ENCODE data around the gene MPZL1. TPM values are rescaled to one million over a fixed set of nuclear protein-coding genes. Genes with fewer than 3 reads are reported as not detected.
"Not testable (repeated sequence)": the region's sequence is repeated elsewhere in the genome, so short reads cannot be mapped to it uniquely, and the experiment has no call there.

MPZL1 gene
- total RNA-seq, 1 donor from 2014 or later: 40.9 TPM

DNA sequence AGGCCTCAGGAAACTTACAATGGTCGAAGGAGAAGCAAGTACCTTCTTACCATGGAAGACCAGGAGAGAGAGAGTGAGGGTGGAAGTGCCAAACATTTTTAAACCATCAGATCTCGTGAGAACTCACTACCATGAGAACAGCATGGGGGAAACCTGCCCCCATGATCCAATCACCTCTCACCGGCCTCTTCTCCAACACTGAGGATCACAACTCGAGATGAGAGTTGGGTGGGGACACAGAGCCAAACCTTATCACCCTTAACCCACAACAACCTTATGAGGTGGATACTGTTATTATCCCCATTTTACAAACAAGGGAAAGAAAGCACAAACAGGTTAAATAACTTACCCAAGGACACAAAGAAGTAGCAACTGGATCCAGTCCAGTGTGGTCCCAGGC, 80.5 kb downstream of the MPZL1 start:
- intact Hi-C loops (cut with micrococcal nuclease): loop anchor here (2.0 to 10.0 kb wide), 3 partner anchors 17 to 603 kb away; partner anchors contain the start of gene CREG1
- no peaks in the 10 kb centered on the region for H3K27me3 Mint-ChIP-seq (ENCODE audit: insufficient read depth)

DNA sequence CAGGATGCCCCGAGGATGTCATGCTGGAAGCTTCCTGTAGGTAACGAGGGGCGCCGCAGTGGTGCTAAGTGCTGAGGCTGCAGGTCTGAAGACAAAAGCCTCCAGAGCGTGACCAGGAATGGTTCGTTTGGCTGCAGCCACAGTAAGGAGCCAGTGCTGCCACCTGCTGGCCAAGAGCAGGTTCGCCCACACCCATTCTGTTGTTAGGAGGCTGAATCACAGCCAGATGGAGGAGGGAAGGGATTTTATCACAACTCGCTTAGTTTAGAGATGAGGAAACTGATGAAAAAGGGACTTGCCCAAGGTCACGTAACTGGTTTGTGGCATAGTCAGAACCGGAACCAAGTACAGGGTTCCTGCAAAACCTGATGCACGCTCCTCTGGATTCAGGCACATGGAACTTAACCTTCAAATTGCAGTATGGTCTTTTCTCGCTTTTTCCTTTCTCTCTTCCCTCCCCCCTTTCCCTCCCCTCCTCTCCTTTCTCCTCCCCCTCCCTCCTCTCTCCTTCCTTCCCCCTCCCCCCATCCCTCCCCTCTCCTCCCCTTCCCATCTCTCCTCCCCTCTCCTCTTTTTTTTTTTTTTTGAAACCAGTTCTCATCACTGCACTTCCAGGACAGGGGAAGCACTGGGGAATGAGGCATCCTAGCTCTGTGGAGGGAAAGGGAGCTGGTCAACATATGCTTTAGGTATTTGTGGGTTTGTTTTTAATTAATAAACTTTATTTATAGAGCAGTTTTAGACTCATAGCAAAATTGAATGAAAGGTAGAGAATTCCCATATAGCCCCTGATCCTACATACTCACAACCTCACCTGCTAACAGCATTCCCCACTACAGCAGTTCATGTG, 81.8 kb downstream of the MPZL1 start:
- intact Hi-C loops (cut with micrococcal nuclease): loop anchor here (1.0 to 10.0 kb wide), 11 partner anchors 19 to 601 kb away; partner anchors contain the start of genes CREG1, DCAF6, MPZL1 and RCSD1
- Mint-ChIP-seq H3K36me3 (ENCODE audit: low read depth) (peaks cover 4% of the 10 kb centered on the region), H3K4me3 (peak overlapping the region; percentile 58), H3K9me3 (no peaks in the 10 kb centered on the region), H3K4me1 (ENCODE audit: low read depth) (peaks cover 41% of the 10 kb centered on the region), H3K27ac (peak overlapping the region; percentile 87), H3K27me3 (ENCODE audit: insufficient read depth) (no peaks in the 10 kb centered on the region)
- peak; percentile 84 for DNase-seq (ENCODE audit: low spot score)

More for the DNA sequence above, 80.5 kb downstream of the MPZL1 start:
- no peak for DNase-seq (ENCODE audit: low spot score)
- Mint-ChIP-seq H3K27ac (no peak overlapping the region), H3K36me3 (ENCODE audit: low read depth) (peaks cover 4% of the 10 kb centered on the region), H3K9me3 (no peaks in the 10 kb centered on the region), H3K4me3 (no peak overlapping the region), H3K4me1 (ENCODE audit: low read depth) (peaks cover 39% of the 10 kb centered on the region)

DNA sequence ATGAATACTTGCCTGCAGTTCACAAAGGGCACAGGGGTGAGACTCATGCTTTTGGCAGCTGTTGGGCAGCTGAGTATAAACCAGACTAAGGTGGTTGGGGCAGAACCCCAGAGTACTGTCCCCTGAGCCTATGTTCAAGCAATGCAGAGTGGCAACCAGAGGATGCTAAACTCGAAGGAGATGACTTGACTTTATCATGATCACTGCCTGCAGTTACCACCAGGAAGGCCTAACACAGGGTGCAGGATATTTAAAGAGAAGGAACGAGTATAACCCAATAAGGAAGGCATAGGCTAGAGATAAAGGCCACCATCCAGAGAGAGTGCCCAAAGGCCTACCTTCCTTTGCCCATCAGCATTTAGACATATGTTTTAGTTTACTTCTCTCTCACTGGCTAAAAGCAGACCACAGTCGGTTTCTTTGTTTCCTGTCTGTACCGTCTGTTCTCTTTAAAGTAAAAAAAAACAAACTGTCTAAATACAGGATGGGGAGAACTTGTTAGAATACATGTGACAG, 83.3 kb downstream of the MPZL1 start:
- peak overlapping the region; percentile 77 for H3K27ac Mint-ChIP-seq
- H3K9me3 Mint-ChIP-seq: no peaks in the 10 kb centered on the region
- DNase-seq (ENCODE audit: low spot score): no peak
- no peaks in the 10 kb centered on the region for H3K27me3 Mint-ChIP-seq (ENCODE audit: insufficient read depth)
- no peak overlapping the region for H3K4me3 Mint-ChIP-seq
- intact Hi-C loops (cut with micrococcal nuclease): loop anchor here (10.0 kb wide), 1 partner anchor 600 kb away; no protein-coding TSS in a partner anchor
- peaks cover 41% of the 10 kb centered on the region for H3K4me1 Mint-ChIP-seq (ENCODE audit: low read depth)
- H3K36me3 Mint-ChIP-seq (ENCODE audit: low read depth): peaks cover 4% of the 10 kb centered on the region

DNA sequence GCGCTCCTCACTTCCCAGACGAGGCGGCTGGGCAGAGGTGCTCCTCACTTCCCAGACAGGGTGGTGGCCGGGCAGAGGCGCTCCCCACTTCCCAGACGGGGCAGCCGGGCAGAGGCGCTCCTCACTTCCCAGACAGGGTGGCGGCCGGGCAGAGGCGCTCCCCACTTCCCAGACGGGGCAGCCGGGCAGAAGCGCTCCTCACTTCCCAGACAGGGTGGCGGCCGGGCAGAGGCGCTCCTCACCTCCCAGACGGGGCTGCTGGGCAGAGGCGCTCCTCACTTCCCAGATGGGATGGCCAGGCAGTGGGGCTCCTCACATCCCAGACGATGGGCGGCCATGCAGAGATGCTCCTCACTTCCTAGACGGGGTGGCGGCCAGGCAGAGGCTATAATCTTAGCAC, 84.5 kb downstream of the MPZL1 start:
- not testable (repeated sequence) for H3K27me3 Mint-ChIP-seq (ENCODE audit: insufficient read depth)

DNA sequence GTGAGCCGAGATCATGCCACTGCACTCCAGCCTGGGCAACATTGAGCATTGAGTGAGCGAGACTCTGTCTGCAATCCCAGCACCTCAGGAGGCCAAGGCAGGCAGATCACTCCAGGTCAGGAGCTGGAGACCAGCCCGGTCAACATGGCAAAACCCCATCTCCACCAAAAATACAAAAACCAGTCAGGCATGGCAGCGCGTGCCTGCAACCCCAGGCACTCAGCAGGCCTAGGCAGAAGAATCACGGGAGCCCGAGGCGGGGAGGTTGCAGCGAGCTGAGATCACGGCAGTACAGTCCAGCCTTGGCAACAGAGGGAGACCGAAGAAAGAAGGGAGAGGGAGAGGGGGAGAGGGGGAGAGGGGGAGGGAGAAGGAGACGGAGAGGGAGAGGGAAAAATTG, 84.9 kb downstream of the MPZL1 start:
- H3K27ac Mint-ChIP-seq; H3K36me3 Mint-ChIP-seq (ENCODE audit: low read depth); DNase-seq (ENCODE audit: low spot score); H3K4me3 Mint-ChIP-seq; H3K27me3 Mint-ChIP-seq (ENCODE audit: insufficient read depth); H3K9me3 Mint-ChIP-seq: not testable (repeated sequence)
- intact Hi-C loops (cut with micrococcal nuclease): loop anchor here (10.0 kb wide), 1 partner anchor 598 kb away; no protein-coding TSS in a partner anchor
- H3K4me1 Mint-ChIP-seq (ENCODE audit: low read depth): peaks cover 41% of the 10 kb centered on the region

More for the DNA sequence above, 84.5 kb downstream of the MPZL1 start:
- intact Hi-C loops (cut with micrococcal nuclease): loop anchor here (10.0 kb wide), 1 partner anchor 599 kb away; no protein-coding TSS in a partner anchor
- not testable (repeated sequence) for DNase-seq (ENCODE audit: low spot score); H3K9me3 Mint-ChIP-seq; H3K4me3 Mint-ChIP-seq; H3K27ac Mint-ChIP-seq; H3K36me3 Mint-ChIP-seq (ENCODE audit: low read depth)
- peaks cover 41% of the 10 kb centered on the region for H3K4me1 Mint-ChIP-seq (ENCODE audit: low read depth)

DNA sequence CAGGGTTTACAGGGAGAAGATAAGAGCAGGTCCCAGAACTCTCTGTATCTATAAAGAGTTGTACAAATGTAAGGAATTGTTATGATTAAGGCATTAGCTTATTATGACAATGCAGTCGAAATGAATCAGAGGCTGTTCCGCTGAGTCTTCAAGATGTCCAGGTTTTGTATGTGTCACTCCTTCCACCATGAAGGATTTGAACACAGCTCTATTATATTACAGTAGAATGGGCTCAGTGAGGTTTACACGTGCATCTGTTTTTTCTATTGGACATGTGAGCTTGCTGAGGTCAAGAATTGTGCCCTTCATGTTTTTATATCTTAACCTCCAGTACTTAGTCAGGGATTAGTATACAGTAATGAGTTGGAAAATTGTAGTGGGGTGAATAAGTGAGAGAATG, 86.3 kb downstream of the MPZL1 start:
- Mint-ChIP-seq H3K4me1 (ENCODE audit: low read depth) (peaks cover 33% of the 10 kb centered on the region), H3K9me3 (peaks cover 9% of the 10 kb centered on the region), H3K4me3 (no peak overlapping the region), H3K36me3 (ENCODE audit: low read depth) (peaks cover 4% of the 10 kb centered on the region), H3K27ac (no peak overlapping the region), H3K27me3 (ENCODE audit: insufficient read depth) (peaks cover 4% of the 10 kb centered on the region)
- no peak for DNase-seq (ENCODE audit: low spot score)
- intact Hi-C loops (cut with micrococcal nuclease): loop anchor here (10.0 kb wide), 1 partner anchor 597 kb away; no protein-coding TSS in a partner anchor

DNA sequence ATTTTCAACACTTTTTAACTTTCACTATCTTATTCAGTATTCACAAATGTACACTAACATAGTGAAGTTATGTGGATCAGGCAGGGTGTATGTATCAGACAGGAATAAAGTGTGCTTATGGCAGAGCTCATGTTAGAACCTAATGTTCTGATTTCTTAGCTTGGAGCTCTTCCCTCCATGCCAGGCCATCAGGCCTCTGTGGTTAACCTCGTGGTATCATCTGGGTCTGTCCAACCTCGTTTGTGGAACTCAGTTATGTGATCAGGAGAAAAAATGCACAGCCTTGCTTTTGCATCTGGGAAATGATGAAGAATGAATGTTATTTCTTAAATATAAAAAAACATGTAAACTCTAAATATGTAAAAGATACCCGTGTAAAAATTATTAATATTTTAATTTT, 86.9 kb downstream of the MPZL1 start:
- Mint-ChIP-seq H3K36me3 (ENCODE audit: low read depth) (peaks cover 2% of the 10 kb centered on the region), H3K27me3 (ENCODE audit: insufficient read depth) (peaks cover 6% of the 10 kb centered on the region), H3K4me1 (ENCODE audit: low read depth) (peaks cover 28% of the 10 kb centered on the region), H3K9me3 (peaks cover 10% of the 10 kb centered on the region), H3K4me3 (no peak overlapping the region), H3K27ac (no peak overlapping the region)
- DNase-seq (ENCODE audit: low spot score): no peak
- intact Hi-C loops (cut with micrococcal nuclease): loop anchor here (10.0 kb wide), 1 partner anchor 596 kb away; no protein-coding TSS in a partner anchor

DNA sequence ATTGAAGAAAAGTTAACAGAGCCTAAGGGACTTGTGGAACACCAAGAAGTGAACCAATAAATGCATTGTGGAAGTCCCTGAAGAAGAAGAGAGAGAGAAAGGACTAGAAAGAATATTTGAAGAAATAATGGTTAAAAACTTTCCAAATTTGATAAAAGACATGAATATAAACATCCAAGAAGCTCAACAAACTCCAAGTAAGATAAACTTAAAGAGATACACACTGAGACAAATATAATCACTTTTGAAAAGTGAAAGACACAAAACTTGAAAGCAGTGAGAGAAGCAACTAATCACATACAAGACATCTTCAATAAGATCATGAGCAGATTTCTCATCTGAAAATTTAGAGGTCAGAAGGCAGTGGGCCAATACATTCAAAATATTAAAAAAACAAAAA, 91.2 kb downstream of the MPZL1 start:
- Mint-ChIP-seq H3K36me3 (ENCODE audit: low read depth) (peaks cover 6% of the 10 kb centered on the region), H3K4me3 (no peak overlapping the region), H3K27ac (no peak overlapping the region), H3K9me3 (peaks cover 20% of the 10 kb centered on the region), H3K27me3 (ENCODE audit: insufficient read depth) (peaks cover 9% of the 10 kb centered on the region), H3K4me1 (ENCODE audit: low read depth) (peaks cover 6% of the 10 kb centered on the region)
- no peak for DNase-seq (ENCODE audit: low spot score)
- intact Hi-C loops (cut with micrococcal nuclease): no loop called here

DNA sequence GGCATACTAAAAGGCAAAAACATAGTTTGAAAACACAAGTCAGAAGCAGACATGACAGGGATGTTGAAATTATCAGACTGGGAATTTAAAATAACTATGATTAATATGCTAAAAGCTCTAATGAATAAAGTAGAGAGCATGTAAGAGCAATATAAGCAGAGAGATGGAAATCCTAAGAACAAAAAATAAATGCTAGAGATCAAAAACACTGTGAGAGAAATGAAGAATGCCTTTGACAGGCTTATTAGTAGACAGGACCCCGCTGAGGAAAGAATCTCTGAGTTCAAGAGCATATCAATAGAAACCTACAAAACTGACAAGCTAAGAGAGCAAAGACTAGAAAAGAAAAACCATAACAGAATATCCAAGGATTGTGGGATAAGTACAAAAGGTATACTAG, 93.9 kb downstream of the MPZL1 start:
- H3K27me3 Mint-ChIP-seq (ENCODE audit: insufficient read depth): peaks cover 12% of the 10 kb centered on the region
- H3K36me3 Mint-ChIP-seq (ENCODE audit: low read depth): peaks cover 9% of the 10 kb centered on the region
- H3K27ac Mint-ChIP-seq: no peak overlapping the region
- peaks cover 20% of the 10 kb centered on the region for H3K9me3 Mint-ChIP-seq
- intact Hi-C loops (cut with micrococcal nuclease): no loop called here
- no peak overlapping the region for H3K4me3 Mint-ChIP-seq
- H3K4me1 Mint-ChIP-seq (ENCODE audit: low read depth): peaks cover 7% of the 10 kb centered on the region
- no peak for DNase-seq (ENCODE audit: low spot score)

DNA sequence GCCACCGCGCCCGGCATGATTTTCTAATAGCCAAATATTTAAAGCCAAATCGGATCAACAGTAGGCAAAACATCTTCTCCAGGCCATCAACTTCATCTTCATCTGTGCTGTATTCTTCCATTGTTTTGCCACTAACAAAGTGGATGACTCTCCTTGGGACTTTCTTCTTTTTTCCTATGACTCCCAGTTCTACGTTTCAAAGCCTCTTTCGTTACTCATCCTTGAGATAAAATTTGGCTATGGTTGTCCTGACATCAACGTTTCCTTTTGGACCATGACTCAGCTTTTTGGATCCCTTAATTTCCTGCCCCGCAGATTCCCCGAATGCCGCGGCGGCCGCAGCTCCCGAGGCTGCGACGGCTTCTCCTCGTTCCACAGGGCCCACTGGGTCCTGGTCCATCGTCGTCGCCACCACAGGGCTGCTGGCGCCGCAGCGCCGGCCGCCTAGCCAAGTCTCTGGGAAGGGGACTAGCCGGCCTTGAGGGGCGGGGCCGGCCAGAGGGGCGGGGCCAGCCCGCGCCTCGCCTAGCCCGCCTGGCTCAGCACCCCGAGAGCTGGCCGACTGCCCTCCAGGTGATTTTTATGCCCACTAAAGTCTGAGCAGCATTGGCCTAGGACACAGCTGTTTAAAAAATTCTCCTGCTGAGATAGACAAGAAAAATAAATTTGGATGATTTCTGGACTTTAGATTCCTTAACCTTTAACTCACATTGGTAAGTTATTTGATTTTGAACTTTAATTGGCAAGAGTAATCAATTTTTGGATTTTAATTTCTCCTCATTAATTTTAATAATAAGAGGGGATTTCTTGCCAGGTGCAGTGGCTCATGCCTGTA, 98.3 kb downstream of the MPZL1 start:
- H3K27ac Mint-ChIP-seq: peak overlapping the region; percentile 8
- no peak for DNase-seq (ENCODE audit: low spot score)

DNA sequence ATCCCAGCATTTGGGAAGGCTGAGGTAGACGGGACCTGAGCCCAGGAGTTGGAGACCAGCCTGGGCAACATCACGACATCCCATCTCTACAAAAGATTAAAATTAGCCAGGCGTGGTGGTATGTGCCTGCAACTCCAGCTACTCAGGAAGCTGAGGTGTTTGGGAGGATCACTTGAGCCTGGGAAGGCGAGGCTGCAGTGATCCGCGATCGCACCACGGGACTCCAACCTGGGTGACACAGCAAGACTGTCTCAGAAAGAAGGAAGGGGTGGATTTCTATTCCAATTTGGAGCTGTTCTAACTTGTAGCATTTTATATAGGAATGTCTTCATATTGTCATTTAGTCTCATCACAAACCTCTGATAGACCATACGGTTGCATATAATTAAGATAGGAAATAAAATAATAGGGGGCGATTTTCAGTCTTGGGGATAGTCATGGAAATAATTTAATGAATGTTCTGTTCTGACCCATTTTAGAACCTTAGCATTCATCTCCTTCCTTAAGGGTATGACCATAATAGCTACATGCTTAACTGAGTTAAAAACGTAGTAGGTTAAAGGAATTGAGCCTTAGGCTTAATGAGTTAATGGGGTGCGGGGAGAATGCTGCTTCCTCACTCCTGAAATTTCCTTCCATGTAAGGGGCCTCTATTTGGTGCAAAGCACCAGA, 99.0 kb downstream of the MPZL1 start:
- DNase-seq (ENCODE audit: low spot score): no peak
- intact Hi-C loops (cut with micrococcal nuclease): no loop called here
- Mint-ChIP-seq H3K36me3 (ENCODE audit: low read depth) (peaks cover 5% of the 10 kb centered on the region), H3K4me3 (no peak overlapping the region), H3K27ac (no peak overlapping the region), H3K9me3 (peaks cover 2% of the 10 kb centered on the region), H3K27me3 (ENCODE audit: insufficient read depth) (peaks cover 3% of the 10 kb centered on the region), H3K4me1 (ENCODE audit: low read depth) (peaks cover 7% of the 10 kb centered on the region)

More for the DNA sequence above, 98.3 kb downstream of the MPZL1 start:
- peaks cover 3% of the 10 kb centered on the region for H3K27me3 Mint-ChIP-seq (ENCODE audit: insufficient read depth)
- intact Hi-C loops (cut with micrococcal nuclease): no loop called here
- peaks cover 7% of the 10 kb centered on the region for H3K9me3 Mint-ChIP-seq
- H3K4me1 Mint-ChIP-seq (ENCODE audit: low read depth): peaks cover 7% of the 10 kb centered on the region
- H3K4me3 Mint-ChIP-seq: peak overlapping the region; percentile 77
- H3K36me3 Mint-ChIP-seq (ENCODE audit: low read depth): peaks cover 7% of the 10 kb centered on the region

DNA sequence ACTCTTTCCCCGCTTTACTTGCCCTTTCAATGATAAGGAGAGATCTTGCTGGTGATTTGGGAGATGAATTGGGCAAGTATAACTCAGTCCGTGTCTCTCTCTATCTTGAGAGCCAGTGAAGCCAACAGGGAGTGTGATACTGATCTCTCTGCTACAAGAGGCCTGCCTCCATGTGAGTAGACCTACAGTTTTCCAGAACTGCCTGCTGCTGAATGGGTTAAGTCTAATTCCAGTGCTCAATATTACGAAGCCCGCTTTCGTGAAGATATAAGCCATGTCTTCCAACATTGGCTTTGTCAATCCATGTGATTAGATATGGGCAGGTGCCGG, 99.5 kb downstream of the MPZL1 start:
- H3K4me1 Mint-ChIP-seq (ENCODE audit: low read depth): peaks cover 7% of the 10 kb centered on the region
- peaks cover 5% of the 10 kb centered on the region for H3K27me3 Mint-ChIP-seq (ENCODE audit: insufficient read depth)
- peaks cover 3% of the 10 kb centered on the region for H3K36me3 Mint-ChIP-seq (ENCODE audit: low read depth)
- H3K4me3 Mint-ChIP-seq: no peak overlapping the region
- H3K9me3 Mint-ChIP-seq: no peaks in the 10 kb centered on the region
- intact Hi-C loops (cut with micrococcal nuclease): no loop called here
- DNase-seq (ENCODE audit: low spot score): no peak
- H3K27ac Mint-ChIP-seq: no peak overlapping the region

Data from activated T-helper 1 cell treated with anti-CD3 and anti-CD28 coated beads, Interleukin-12 subunit alpha, Interleukin-12 subunit beta, Interleukin-2, Interleukin-4 antibody, amounts not matched to agents 30 ng/mL and 10 ng/mL and 1 ng/mL, durations not matched to agents 14 hours and 24 hours and 36 hours (primary cell).